Neural progenitor cell (in vitro differentiated cells): Measurements from ENCODE around the gene GPHN. TPM values are rescaled to one million over a fixed set of nuclear protein-coding genes. Genes with fewer than 3 reads are reported as not detected.

Experiments used
- DNase-seq: peaks from one replicate; pipeline ENCODE4 v3.0.0-alpha.2; 2016; ENCODE audit warnings: low spot score
- H2AFZ ChIP-seq: fragments of 200-600 bp; sonication (generic); replicated peaks from 2 replicates; pipeline ENCODE4 v1.6.1; 2016; ENCODE audit warnings: antibody characterized with exemption
- H3F3A ChIP-seq: fragments of 200-600 bp; sonication (generic); 2 replicates; pipeline ENCODE4 v1.6.1; 2016; ENCODE audit warnings: antibody characterized with exemption, low read depth
- H3K27ac ChIP-seq: fragments of 200-600 bp; sonication (generic); 2 replicates; pipeline ENCODE4 v1.5.1; 2016; ENCODE audit warnings: mild to moderate bottlenecking
- H3K27me3 ChIP-seq: fragments of 200-600 bp; sonication (generic); 2 replicates; pipeline ENCODE4 v1.6.1; 2016; ENCODE audit warnings: mild to moderate bottlenecking, moderate library complexity
- H3K36me3 ChIP-seq: fragments of 200-600 bp; sonication (generic); 2 replicates; pipeline ENCODE4 v1.5.1; 2016
- H3K4me1 ChIP-seq: fragments of 200-600 bp; sonication (generic); 2 replicates; pipeline ENCODE4 v1.6.1; 2016; ENCODE audit warnings: mixed run types
- H3K4me2 ChIP-seq: fragments of 200-600 bp; sonication (generic); 2 replicates; pipeline ENCODE4 v1.6.1; 2016
- H3K4me3 ChIP-seq: fragments of 200-600 bp; sonication (generic); 2 replicates; pipeline ENCODE4 v1.5.1; 2016
- H3K79me2 ChIP-seq: fragments of 200-600 bp; sonication (generic); 2 replicates; pipeline ENCODE4 v1.6.1; 2016; ENCODE audit warnings: low read depth
- H3K9ac ChIP-seq: fragments of 200-600 bp; sonication (generic); 2 replicates; pipeline ENCODE4 v1.6.1; 2016
- H3K9me3 ChIP-seq: fragments of 200-600 bp; sonication (generic); 2 replicates; pipeline ENCODE4 v1.5.1; 2016; ENCODE audit warnings: low read depth
- H4K20me1 ChIP-seq: fragments of 200-600 bp; sonication (generic); 2 replicates; pipeline ENCODE4 v1.6.1; 2016; ENCODE audit warnings: low read depth
- H3K27ac Mint-ChIP-seq: 3 replicates; pipeline ENCODE4 v1.8.0; 2021; ENCODE audit warnings: mixed read lengths
- H3K27me3 Mint-ChIP-seq: 2 replicates; pipeline ENCODE4 v1.8.0; 2022; ENCODE audit warnings: low read depth, mild to moderate bottlenecking, inconsistent platforms, moderate library complexity, mixed read lengths; ENCODE audit not compliant: insufficient read depth
- H3K36me3 Mint-ChIP-seq: 3 replicates; pipeline ENCODE4 v1.8.0; 2021; ENCODE audit warnings: mixed read lengths
- H3K4me1 Mint-ChIP-seq: 3 replicates; pipeline ENCODE4 v1.8.0; 2021; ENCODE audit warnings: mixed read lengths
- H3K4me3 Mint-ChIP-seq: 3 replicates; pipeline ENCODE4 v1.8.0; 2021; ENCODE audit warnings: mild to moderate bottlenecking, moderate library complexity, mixed read lengths
- H3K9me3 Mint-ChIP-seq: 3 replicates; pipeline ENCODE4 v1.8.0; 2020; ENCODE audit warnings: mixed read lengths
- EZH2 ChIP-seq: fragments of 200-600 bp; sonication (generic); IDR thresholded peaks from 2 replicates; pipeline ENCODE4 v1.6.1; 2017; ENCODE audit warnings: antibody characterized with exemption, mild to moderate bottlenecking, moderate library complexity
- EZH2phosphoT487 ChIP-seq: fragments of 200-600 bp; sonication (generic); IDR thresholded peaks from 2 replicates; pipeline ENCODE4 v1.6.1; 2017; ENCODE audit warnings: antibody characterized with exemption
- total RNA-seq: library from RNA; depleted of rRNA; stranded (reverse); fragments of >200 nt; gene quantifications from 2 replicates; pipeline ENCODE4 v1.2.3, GENCODE V29; 2015; ENCODE audit warnings: low replicate concordance
- TF ChIP-seq, protein P1 (sequence below): fragments of 200-600 bp; sonication (generic); IDR thresholded peaks from 2 replicates; pipeline ENCODE4 v1.5.1; 2017; ENCODE audit warnings: antibody characterized with exemption, mild to moderate bottlenecking

GPHN gene
- total RNA-seq, 1 donor from 2014 or later: 42.9 TPM

DNA sequence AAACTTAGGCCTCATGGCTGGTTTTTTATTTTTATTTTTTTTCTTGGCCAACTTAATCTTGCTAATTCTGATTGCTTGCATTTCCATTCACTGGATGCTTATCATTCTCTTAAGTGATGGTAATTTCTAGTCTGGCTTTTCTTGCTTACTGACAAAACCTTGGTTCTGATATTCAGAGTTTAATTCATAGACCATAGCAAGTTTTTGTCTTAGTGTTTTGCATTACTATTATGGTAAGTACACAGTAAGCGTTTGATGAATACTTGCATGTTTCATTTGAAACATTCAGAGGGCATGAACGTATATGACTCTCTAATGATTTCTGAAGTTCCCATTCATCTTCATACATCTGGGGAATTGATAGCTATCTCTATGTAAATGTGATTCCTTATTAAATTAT is 55.8 kb downstream of the GPHN start:
- H3K27ac ChIP-seq: no peak overlapping the region
- Mint-ChIP-seq H3K27ac (no peak overlapping the region), H3K27me3 (no peaks in the 10 kb centered on the region), H3K4me3 (no peak overlapping the region), H3K36me3 (no peaks in the 10 kb centered on the region), H3K4me1 (no peaks in the 10 kb centered on the region), H3K9me3 (peaks cover 8% of the 10 kb centered on the region)
- peaks cover 25% of the 10 kb centered on the region for H3K79me2 ChIP-seq
- DNase-seq: no peak
- peak overlapping the region; percentile 6 for H3K4me2 ChIP-seq
- H3F3A ChIP-seq: no peaks in the 10 kb centered on the region
- no peaks in the 10 kb centered on the region for H3K9me3 ChIP-seq
- TF ChIP-seq, protein P1, sequence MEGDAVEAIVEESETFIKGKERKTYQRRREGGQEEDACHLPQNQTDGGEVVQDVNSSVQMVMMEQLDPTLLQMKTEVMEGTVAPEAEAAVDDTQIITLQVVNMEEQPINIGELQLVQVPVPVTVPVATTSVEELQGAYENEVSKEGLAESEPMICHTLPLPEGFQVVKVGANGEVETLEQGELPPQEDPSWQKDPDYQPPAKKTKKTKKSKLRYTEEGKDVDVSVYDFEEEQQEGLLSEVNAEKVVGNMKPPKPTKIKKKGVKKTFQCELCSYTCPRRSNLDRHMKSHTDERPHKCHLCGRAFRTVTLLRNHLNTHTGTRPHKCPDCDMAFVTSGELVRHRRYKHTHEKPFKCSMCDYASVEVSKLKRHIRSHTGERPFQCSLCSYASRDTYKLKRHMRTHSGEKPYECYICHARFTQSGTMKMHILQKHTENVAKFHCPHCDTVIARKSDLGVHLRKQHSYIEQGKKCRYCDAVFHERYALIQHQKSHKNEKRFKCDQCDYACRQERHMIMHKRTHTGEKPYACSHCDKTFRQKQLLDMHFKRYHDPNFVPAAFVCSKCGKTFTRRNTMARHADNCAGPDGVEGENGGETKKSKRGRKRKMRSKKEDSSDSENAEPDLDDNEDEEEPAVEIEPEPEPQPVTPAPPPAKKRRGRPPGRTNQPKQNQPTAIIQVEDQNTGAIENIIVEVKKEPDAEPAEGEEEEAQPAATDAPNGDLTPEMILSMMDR: no peak
- TF ChIP-seq EZH2phosphoT487 (no peak), EZH2 (no peak)
- no peak overlapping the region for H2AFZ ChIP-seq
- no peaks in the 10 kb centered on the region for H3K27me3 ChIP-seq
- H3K4me3 ChIP-seq: no peak overlapping the region
- peaks cover 10% of the 10 kb centered on the region for H3K4me1 ChIP-seq
- no peaks in the 10 kb centered on the region for H4K20me1 ChIP-seq
- H3K9ac ChIP-seq: no peak overlapping the region
- H3K36me3 ChIP-seq: no peaks in the 10 kb centered on the region

DNA sequence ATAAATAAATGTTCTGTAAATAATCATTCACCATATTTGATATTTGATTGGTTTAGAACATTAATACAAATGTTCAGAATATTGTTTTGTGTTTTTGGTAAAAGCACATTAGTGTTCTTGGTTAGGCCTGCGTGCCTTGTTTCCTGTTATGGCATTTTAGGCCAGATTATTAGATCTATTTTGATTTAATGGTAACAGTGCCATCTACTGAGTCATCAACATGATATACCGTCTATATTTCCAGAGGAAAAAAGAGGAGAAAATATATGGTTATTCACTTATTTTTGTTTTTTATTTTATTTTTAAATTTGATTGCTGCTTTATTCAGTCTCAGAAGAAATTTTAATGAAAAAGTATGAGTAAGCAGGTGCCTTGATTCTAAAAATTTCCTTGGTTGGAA is 60.3 kb downstream of the GPHN start:
- Histone ChIP-seq H3K9me3 (no peaks in the 10 kb centered on the region), H3K27ac (no peak overlapping the region), H3K36me3 (no peaks in the 10 kb centered on the region), H3F3A (no peaks in the 10 kb centered on the region), H3K4me3 (no peak overlapping the region), H3K4me2 (no peak overlapping the region), H3K9ac (no peak overlapping the region), H3K27me3 (no peaks in the 10 kb centered on the region), H3K4me1 (peaks cover 8% of the 10 kb centered on the region), H4K20me1 (no peaks in the 10 kb centered on the region), H3K79me2 (peaks cover 39% of the 10 kb centered on the region), H2AFZ (no peak overlapping the region)
- H3K4me1 Mint-ChIP-seq: no peaks in the 10 kb centered on the region
- peaks cover 25% of the 10 kb centered on the region for H3K9me3 Mint-ChIP-seq
- no peak overlapping the region for H3K27ac Mint-ChIP-seq
- no peaks in the 10 kb centered on the region for H3K27me3 Mint-ChIP-seq
- TF ChIP-seq EZH2phosphoT487 (no peak), EZH2 (no peak)
- TF ChIP-seq, protein P1: no peak
- H3K36me3 Mint-ChIP-seq: peaks cover 4% of the 10 kb centered on the region
- H3K4me3 Mint-ChIP-seq: no peak overlapping the region
- no peak for DNase-seq

- no peaks in the 10 kb centered on the region for H4K20me1 ChIP-seq
- no peak overlapping the region for H3K9ac ChIP-seq
- no peaks in the 10 kb centered on the region for H3K27me3 Mint-ChIP-seq
- H3K27ac Mint-ChIP-seq: no peak overlapping the region
- no peak overlapping the region for H3K4me3 ChIP-seq
- no peak overlapping the region for H3K4me3 Mint-ChIP-seq
- no peaks in the 10 kb centered on the region for H3K36me3 ChIP-seq
- no peak for DNase-seq
- H3K36me3 Mint-ChIP-seq: peaks cover 9% of the 10 kb centered on the region
- no peaks in the 10 kb centered on the region for H3K4me1 ChIP-seq
- peaks cover 3% of the 10 kb centered on the region for H3K9me3 ChIP-seq
- no peak overlapping the region for H3K4me2 ChIP-seq
- no peaks in the 10 kb centered on the region for H3K27me3 ChIP-seq
- peaks cover 51% of the 10 kb centered on the region for H3K9me3 Mint-ChIP-seq
- TF ChIP-seq, protein P1: no peak
- TF ChIP-seq EZH2: no peak
- TF ChIP-seq EZH2phosphoT487: no peak
- H2AFZ ChIP-seq: no peak overlapping the region
- no peaks in the 10 kb centered on the region for H3K4me1 Mint-ChIP-seq
- peaks cover 55% of the 10 kb centered on the region for H3K79me2 ChIP-seq
- H3F3A ChIP-seq: no peaks in the 10 kb centered on the region
- no peak overlapping the region for H3K27ac ChIP-seq
Observed at GRCh38 chr14:66572826-66573225, 64.9 kb downstream of the GPHN start.
